GM21576 (cell line): Measurements from ENCODE around the gene LSMEM2.
"Not testable (repeated sequence)": the region's sequence is repeated elsewhere in the genome, so short reads cannot be mapped to it uniquely, and the experiment has no call there.

Experiments used
- ATAC-seq: cut with Tn5 transposase; IDR thresholded peaks from one replicate; pipeline ENCODE4 v1.9.1; 2021; ENCODE audit warnings: mild to moderate bottlenecking, moderate library complexity; ENCODE audit not compliant: unreplicated experiment

Gene LSMEM2

DNA sequence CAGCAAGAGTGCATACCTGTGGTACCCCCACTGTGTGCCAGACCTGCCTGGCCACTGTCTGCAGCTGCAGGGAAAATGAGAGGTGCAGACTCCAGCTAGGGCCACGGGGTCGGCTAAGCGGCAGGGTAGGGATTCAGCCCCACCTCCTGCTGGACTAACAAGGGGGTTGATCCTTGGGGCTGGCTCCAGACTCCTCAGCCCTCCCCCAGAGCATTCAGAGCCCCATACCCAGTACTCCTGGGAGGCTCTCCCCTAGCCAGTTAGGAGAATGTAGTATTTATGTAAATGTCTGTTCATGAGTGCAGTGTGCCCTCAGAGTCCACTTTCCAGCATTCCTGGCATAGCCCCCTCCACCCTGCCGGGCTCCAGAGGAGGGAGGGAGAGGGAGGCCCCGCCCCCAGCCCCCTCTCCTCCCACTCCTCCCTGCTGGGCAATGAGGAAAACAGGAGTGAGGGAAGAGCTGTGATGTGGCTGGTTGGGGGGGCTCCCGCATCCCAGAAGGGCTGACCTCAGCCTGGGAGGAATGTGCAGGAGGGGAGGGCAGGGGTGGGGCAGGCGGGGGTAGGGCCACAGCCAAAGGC is 14.4 kb upstream of the LSMEM2 start:
- ATAC-seq = no peak

DNA sequence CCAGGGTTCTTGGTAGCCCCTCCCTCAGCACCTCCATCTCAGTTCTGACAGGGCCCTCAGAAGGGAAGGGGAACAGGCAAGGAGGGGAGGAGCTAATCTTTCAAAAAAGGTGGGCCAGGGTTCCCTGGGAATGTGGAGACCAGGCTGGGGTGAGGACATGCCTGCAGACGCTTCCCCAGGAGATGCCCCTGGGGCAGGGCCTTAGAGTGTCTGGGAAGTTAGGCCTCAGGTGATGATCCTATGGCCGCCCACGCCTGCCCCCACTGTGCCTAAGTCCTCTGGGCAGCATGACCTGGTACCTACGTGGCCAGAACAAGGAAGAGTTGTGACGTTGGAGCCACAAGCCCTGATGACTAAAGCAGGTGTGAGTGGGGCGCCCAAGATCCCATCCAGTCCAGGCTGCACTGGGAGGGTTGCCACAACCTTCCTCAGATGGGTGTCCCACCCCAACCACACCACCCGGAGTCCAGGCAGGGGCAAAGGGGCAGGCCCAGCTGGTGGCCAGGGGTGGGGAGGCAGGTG is 13.9 kb upstream of the LSMEM2 start:
- ATAC-seq = no peak

DNA sequence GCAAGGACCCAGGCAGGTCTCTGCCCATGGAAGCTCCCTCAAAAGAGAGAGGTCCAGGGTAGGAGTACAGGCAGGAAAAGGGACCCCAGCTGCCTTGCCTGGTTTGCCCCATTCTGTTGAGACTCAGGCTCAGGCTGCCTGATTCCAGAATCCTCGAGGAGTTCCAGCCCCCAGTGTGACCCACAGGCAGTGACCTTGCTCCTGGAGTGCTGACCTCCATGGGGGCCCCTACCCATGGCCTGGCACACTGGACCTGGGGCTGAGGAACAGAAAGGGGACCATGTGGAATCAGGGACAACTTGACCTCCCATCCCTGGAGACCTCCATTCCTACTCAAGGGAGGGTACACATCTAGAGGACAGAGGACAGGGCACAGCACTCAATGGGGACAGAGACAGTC is 13.3 kb upstream of the LSMEM2 start:
- ATAC-seq = no peak

DNA sequence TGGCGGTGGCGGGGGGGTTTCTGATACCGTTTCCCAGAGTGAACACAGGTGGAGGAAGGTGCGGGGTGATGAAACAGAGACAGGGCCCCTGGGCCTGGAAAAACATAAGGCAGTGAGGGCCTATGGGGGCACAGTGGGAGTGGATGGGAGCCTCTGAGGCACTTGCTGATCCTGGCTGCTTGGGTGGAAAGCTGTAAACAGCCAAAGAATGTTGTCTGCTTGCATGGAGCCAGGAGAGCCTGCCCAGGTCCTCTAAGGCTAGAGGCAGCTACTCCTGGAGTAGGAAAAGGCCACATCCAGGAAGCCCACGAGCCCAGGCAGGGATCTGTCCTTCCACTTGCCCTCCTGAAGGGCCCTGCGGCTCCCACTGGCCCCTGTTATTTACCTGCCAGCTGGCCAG is 12.9 kb upstream of the LSMEM2 start:
- ATAC-seq = no peak

DNA sequence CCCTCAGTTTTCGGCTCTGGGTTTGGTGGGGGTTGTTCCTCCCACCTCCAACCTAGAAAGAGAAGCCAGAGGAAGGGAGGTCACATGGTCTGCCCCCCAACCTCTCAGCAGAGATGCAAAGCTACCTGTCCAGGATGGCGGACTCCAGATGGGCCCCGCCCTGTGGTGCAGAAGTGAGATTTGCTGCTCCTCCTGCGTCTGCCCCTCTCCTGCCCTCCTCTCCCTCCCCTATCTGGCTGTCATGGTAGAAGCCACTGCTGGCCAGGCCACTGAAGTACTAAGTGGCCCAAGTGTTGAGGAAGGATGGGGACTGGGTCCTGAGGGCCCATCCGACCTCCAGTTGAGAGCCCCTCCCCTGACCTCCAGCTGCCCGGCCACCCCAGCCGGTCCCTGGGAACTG is 12.1 kb upstream of the LSMEM2 start:
- no peak for ATAC-seq

DNA sequence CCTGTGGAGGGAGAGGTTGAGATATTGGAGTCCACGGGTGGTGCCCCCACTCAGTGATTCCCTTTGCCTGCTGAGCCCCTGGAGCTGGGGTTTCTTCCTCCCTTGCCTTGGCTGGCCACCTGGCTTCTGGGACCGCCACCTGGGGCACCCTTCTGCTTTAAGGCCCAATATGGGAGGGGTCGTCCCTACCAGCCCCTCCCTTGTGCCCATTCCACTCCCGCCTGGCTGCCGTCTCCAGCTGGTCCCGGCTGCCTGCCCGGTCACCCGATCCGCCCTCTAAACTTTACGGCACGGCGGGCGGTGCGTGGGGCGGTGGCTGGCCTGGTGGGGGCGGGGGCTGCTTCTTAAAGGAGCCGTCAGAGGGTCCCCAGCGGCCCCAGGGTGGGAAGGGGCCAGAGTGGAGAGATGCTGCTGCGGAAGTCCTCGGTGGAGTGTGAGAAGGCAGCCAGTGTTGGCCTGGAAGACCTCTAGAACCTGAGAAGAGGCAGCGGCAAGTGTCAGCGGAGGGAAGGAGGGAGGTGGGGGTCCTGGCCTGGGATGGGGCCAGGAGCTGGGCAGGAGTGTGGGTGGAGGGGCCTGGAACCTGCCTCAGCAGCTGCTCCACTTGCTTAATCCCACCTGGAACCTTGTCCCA is 11.5 kb upstream of the LSMEM2 start:
- ATAC-seq = no peak

DNA sequence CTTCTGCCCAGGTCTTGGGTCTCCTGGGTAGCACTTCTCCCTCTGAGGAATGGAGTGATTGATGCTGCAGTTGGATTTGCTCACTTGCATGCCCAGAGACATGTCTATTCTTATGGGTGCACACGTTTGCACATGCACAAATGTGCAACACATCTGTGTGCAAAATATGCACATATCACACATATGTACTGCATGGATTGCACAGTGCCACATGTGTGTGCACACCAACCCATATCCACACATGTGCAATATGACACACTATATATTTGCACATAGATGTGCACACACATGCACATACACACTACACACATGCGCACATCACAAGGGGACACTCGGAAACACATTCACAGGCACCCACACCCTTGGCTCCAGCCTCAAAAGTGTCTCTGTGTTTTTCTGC is 10.6 kb upstream of the LSMEM2 start:
- no peak for ATAC-seq

DNA sequence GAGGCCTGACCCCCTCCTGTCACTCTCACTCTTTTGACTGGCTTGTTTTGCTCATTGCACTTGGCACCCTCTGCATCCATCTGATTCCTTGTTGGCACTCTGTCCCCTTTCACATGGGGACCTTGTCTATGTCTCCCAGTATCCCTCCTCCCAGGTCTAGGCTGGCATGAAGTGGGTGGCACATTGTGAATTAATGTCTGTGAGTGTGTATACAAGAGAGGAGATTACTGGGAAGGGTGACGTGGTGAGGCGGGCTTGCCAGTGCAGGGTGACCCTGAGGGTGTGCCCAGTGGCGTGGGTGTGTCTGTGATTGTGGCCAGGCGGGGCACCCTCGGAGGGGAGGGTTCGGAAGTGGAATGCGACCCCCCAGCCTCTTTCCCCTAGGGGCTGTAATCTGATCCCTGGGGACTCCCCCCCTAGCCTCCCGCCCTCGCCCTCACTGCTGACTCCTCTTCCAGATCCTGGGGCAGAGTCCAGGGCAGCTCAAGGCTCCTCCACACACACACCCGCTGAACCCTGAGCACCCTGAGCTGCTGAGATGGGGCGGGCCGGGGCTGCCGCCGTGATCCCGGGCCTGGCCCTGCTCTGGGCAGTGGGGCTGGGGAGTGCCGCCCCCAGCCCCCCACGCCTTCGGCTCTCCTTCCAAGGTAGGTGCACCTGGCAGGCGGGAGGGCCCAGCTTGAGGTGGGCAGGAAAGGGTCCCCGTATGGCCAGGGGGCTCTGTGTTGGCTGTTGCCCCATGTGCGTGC is 10.0 kb upstream of the LSMEM2 start, which contains the start of gene SEMA3B:
Gene SEMA3B, plus strand, starts transcription at position 445 of the 749 bp plus-strand sequence. Its CDS starts 94 bp downstream, at position 539.
- no peak for ATAC-seq

DNA sequence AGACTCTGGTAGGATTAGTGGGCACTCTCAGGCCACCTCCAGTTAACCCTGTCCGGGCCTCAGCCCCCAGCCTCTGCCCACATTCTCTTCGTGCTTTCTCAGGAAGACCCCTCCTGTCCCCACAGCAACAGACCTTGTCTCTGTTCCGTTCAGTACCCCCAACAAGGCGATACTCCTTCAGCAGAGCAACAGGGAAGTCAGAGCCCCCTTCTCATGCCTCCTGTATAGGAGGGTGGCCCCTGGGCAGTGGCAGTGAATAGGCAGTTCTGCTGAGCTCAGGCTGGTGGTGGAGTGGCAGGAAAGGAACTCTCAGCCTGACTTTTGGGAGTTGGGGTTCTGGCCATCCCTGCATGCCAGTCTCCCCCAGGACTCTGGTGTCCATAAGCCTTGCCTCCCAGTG is 9.4 kb upstream of the LSMEM2 start:
- ATAC-seq = no peak

DNA sequence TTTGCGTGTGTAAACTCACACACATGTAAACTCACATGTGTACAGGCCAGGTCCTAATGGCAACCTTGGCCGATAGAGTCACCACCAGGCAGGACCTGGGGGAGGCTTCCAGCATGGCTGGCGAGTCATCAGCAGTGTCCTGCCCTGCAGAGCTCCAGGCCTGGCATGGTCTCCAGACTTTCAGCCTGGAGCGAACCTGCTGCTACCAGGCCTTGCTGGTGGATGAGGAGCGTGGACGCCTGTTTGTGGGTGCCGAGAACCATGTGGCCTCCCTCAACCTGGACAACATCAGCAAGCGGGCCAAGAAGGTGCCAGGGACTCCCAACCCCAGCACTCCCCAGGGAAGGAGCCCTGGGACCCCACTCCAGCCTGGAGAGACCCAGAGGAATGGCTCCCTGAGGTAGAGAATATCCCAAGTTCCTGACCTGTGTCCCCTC is 8.9 kb upstream of the LSMEM2 start:
- ATAC-seq = no peak

DNA sequence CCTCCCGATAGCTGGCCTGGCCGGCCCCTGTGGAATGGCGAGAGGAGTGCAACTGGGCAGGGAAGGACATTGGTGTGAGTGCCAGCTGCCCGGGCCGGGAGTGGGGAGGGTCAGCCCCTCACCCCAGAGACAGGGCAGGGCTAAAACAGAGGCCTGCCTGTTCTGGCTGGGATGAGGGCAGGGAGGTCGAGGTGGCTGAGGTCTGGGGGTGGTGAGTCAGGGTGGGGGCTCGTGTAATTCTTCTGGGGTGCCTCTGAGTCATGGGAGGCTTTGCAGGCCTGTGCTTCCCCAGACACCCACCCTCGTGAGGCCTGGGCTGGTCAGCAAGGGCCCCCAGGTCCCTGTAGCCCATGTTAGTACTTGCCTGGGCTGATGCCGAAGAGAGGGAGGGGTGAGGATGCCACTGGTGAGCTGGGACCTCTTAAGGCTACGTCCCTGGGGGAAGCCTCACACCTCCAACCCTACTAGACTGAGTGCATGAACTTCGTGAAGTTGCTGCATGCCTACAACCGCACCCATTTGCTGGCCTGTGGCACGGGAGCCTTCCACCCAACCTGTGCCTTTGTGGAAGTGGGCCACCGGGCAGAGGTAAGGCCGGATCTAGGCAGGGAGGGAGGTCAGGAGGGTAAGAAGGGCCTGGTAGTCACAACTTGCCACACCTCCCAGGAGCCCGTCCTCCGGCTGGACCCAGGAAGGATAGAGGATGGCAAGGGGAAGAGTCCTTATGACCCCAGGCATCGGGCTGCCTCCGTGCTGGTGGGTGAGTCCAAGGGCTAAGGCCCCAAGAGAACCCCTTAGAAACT is 8.3 kb upstream of the LSMEM2 start:
- no peak for ATAC-seq

DNA sequence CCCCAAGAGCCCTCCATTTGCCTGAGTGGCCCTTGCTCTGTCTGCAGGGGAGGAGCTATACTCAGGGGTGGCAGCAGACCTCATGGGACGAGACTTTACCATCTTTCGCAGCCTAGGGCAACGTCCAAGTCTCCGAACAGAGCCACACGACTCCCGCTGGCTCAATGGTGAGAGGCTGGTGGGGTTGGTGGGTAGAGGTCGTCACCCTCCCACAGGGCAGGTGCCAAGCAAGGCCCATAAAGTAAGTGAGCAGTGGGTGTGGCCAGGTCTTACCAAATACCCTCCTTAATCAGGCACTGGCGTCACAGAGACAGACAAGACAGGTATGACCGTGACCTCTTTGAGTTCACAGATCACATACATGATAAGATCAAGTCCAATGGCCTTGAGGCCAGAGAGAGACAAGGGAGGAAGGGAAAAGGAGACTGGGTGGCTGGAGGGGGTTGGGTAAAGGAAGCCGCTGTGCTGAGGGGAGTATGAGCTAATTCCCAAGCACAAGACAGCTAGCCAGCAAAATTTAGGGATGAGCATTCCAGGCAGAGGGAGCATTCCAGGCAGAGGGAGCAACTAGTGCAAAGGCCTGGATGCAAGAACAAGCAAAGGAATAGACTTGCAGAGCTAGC is 7.5 kb upstream of the LSMEM2 start:
- ATAC-seq = no peak

DNA sequence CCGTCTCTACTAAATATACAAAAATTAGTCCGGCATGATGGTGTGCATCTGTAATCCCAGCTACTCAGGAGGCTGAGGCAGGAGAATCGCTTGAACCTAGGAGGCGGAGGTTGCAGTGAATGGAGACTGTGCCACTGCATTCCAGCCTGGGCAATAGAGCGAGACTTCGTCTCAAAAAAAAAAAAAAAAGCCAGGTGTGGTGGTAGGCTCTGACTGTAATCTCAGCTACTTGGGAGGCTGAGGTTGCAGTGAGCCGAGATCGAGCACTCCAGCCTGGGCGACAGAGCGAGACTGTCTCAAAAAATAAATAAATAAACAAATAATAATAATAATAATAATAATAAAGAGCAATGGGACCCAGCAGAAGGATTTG is 6.4 kb upstream of the LSMEM2 start:
- not testable (repeated sequence) for ATAC-seq

DNA sequence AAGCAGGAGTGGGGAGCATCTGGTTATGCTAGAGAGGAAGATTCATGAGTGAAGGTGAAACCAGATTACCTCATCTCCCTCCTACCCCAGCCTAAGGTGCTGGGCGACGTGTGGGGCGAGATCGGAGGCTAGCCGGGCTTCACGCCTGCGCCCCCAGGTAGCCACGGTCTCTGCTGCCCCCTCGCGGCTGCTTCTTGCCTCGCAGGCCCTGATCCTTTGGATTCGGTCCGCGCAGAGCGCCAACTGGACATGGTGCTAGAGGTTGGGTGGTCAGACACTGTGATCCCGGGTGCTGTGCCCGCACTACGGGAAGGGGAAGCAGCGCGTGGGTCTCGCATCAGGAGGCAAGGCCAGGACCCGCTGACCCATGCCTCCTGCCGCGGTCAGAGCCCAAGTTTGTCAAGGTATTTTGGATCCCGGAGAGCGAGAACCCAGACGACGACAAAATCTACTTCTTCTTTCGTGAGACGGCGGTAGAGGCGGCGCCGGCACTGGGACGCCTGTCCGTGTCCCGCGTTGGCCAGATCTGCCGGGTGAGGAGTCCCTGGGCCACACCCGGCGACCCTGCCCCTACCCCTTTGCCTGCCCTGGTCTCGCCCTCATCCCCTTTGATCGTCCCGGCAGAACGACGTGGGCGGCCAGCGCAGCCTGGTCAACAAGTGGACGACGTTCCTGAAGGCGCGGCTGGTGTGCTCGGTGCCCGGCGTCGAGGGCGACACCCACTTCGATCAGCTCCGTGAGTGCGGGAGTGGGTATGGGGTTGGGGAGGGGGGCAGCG is 5.8 kb upstream of the LSMEM2 start:
- peak; percentile 81 for ATAC-seq

DNA sequence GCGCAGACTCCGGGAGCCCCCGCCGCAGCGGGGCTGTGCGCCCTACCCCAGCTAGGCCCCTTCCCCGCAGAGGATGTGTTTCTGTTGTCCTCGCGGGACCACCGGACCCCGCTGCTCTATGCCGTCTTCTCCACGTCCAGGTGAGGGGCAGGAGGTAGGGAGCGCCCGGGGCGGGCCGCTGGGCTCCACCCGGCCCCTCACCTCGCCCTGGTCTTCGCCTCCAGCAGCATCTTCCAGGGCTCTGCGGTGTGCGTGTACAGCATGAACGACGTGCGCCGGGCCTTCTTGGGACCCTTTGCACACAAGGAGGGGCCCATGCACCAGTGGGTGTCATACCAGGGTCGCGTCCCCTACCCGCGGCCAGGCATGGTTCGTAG is 5.2 kb upstream of the LSMEM2 start:
- no peak for ATAC-seq

DNA sequence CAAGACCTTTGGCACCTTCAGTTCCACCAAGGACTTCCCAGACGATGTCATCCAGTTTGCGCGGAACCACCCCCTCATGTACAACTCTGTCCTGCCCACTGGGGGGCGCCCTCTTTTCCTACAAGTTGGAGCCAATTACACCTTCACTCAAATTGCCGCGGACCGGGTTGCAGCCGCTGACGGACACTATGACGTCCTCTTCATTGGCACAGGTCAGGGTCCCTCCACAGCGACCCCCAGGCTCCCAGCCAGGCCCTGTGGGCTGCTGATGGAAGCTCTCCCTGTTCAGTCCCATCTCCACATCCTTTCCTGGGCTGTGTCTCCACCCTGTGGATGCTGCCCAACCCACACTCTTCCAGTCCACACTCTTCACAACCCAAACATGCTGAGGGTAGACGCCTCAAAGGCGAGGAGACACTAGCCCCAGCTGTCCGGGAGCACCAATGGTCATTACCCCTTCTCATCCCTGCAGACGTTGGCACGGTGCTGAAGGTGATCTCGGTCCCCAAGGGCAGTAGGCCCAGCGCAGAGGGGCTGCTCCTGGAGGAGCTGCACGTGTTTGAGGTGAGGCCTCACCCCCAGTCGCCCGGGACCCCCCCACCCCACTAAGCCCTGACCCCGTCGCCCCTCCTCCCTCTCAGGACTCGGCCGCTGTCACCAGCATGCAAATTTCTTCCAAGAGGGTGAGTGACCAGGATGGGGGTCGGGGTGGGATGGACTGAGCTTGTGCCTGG is 4.3 kb upstream of the LSMEM2 start:
- ATAC-seq = no peak

DNA sequence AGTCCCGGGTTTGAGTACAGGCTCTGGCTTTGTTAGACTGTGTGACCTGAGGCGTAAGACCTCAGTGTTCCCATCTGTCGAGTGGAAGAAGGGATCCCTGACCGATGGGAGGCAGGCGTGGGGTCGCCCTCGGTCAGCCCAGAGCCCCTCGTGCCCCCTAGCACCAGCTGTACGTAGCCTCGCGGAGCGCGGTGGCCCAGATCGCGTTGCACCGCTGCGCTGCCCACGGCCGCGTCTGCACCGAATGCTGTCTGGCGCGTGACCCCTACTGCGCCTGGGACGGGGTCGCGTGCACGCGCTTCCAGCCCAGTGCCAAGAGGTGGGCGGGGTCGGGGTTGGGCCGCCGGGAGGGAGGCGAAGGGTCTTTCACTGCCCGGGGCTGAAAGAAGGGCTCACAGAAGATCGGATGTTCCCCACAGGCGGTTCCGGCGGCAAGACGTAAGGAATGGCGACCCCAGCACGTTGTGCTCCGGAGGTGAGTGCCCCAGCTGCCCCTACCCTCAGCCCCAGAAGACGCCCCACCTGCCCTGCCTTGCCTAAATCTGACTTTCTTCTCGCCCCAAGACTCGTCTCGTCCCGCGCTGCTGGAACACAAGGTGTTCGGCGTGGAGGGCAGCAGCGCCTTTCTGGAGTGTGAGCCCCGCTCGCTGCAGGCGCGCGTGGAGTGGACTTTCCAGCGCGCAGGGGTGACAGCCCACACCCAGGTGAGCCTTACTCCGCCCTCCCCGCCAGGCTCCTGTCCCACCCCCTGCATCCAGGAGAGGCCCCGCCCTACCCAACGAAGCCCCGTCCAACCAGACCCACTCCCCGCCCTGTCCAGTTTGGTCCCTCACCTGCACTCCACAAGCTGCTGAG is 3.5 kb upstream of the LSMEM2 start:
- no peak for ATAC-seq

DNA sequence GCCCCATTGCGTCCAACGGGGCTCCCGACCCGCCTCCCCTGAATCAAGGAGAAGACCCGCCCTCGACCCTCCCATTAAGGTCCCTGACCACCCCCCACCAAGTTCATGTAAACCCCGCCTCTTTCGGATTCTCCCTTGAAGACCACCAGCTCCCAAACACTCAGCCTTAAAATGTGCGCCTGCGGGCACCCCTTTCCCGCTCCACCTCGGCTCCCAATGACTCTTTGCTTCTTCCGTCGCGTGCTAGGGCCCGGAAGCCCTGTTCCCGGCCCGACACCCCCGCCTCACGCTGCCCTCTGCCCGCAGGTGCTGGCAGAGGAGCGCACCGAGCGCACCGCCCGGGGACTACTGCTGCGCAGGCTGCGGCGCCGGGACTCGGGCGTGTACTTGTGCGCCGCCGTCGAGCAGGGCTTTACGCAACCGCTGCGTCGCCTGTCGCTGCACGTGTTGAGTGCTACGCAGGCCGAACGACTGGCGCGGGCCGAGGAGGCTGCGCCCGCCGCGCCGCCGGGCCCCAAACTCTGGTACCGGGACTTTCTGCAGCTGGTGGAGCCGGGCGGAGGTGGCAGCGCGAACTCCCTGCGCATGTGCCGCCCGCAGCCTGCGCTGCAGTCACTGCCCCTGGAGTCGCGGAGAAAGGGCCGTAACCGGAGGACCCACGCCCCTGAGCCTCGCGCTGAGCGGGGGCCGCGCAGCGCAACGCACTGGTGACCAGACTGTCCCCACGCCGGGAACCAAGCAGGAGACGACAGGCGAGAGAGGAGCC is 2.7 kb upstream of the LSMEM2 start:
- ATAC-seq = no peak
